Measurements from ENCODE around the gene FGG.
"Not testable (repeated sequence)": the region's sequence is repeated elsewhere in the genome, so short reads cannot be mapped to it uniquely, and the experiment has no call there.

The FGG gene

GRCh38 chr4:154610582-154610981, 1.9 kb downstream of the FGG start:
- DNase-seq (ENCODE audit: low read depth), result no peak

DNA sequence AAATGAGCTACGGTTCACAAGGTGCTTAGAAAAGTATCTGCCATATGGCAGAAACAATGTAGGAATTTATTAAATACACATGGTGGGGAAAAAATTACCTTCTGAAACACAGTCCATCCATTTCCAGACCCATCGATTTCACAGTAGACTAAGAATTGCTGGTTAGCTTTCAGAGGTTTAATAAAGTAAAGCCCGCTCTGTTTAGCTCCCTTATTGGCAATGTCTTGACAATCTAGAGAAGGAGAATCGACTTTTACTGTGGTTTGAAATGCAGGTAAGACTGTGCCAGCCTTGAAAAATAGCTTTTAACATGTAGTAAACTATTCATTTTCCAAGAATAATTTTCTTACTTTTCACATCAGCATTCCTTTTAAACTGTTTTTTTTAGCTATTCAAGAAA, 2.9 kb downstream of the FGG start:
- DNase-seq (ENCODE audit: low read depth), result no peak

DNA sequence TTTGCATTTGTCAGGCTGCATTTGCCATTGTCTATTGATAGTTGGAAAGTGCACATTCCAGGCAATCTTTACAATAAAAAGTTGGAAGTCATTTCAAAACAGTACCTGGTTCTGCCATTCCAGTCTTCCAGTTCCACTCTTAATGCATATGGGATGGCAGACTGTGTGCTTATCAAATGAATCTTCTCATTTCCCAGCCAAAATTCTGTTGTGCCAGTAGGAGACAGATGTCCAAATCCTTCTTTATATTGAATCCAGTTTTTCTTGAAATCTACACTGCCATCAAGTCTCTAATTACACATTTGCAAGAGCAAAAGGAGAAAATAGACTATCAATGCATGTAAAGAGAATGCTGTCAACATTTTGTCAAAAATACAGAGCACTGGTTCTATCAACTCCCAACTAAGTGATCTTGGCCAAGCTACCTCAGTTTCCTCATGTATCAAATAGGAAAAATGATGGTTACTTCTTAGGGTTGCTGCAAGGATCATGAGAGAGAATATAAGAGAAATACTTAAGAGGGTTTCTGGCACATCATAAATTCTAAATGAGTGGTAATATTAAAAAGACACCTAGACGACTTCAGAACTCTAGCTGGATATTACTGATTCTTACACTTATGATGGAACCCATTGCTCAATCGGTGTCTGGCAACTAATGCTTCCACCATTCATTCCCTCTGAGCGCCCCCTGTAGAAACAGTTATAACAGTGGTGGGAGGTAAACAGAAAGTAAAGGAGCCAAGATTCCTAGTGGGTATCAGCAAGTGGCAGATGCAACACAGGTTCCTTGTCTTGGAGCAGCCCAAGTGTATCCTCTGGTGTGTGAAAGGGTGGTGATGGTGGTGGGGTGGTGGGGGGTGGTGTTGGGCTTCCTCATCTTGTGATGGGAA, 3.8 kb downstream of the FGG start:
- no peak for DNase-seq (ENCODE audit: low read depth)

- DNase-seq (ENCODE audit: low read depth), result no peak
Observed at GRCh38 chr4:154606728-154607723, 5.4 kb downstream of the FGG start.

DNA sequence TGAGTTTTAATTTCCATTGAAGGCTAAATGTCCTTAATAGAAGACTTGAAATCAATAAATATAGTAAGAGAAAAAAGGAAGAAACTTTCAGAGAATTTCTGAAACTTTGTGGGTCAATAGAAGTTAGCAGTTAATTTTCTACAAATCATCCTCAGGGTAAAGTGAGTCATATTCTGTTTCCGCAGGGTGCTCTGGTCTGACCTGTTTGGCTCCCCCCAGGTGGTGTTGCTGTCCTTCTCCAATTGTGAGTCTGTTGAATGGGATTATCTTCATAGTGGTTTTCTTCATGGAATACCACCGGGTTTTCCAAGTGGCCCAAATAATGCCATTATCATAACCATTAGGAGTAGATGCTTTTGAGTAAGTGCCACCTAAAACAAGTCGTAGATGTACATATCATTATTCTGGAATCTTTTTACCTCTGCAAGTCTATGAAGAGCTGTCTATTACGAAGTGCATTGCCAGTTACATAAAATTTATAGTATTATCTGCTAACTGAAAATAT, 7.7 kb downstream of the FGG start:
- no peak for DNase-seq (ENCODE audit: low read depth)

- DNase-seq (ENCODE audit: low read depth), result no peak
Observed at GRCh38 chr4:154603033-154603943, 9.2 kb downstream of the FGG start.

DNA sequence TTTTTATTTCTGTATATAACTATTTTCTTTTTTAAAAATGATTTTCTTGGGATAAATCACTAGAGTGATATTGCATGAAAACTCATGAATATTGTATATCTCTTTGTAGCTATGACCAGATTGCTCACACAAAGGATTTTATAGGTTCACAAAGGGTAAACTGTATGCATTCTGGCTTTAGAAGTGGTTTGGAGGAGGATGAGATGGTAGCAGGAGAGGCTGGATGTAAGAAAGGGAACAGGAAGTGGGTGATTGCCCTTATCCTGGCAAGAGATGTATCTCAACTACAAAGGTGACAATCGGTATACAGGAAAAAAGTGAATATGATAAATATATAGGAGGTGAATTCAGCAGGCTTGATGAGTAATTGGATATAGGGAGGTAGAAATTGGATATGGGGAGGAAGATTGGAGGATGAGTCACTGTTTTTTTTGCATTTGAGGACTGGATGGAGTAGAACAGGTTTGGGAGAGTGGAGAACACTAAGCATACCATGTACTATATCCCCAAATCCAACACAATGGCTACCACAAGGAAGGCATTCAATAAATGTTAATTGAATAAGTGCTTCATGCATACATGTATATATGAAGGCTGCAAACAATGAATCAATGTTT, 9.9 kb downstream of the FGG start:
- no peak for DNase-seq (ENCODE audit: low read depth)

DNA sequence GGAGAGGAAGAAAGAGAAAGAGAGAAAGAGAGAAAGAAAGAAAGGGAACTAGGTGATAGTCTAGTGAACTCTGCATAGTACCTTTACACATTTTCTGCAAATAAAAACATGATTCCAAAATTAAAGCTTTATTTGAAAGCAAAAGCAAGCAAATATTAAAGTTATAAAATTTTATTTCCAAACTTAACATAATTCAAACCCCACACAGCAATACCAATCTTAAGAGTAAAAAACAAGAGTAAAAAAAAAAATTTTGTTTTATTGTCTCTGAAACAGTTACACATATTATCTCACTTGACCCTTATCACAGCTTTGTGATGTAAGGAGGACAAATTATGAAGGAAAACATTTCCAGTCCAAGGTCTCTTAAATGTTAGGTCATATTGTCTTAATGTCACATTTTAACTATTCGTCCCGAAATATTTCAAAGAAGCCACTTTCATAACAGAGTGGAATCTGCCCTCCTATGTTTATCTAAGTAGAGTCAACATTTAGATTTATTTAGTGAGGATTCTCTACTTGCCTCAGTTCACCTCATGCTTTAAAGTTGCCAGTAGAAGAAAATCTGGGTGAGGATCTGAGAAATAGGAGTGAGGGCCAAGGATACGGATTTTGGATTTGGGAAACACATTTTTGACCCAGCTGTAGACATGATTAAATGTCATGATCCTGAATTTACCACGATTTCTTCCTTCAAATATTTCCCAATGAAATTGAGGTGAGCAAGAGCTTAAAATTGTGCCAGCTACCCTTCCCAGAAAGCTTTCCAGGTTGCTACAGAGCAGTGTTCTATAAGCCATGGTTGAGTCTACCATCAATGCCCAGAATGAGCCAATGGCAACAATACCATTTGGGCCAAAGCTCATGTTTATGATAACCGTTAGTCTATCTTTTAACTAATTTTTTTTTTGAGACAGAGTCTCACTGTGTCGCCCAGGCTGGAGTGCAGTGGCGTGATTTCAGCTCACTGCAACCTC, 14.4 kb downstream of the FGG start:
- no peak for DNase-seq (ENCODE audit: low read depth)

DNA sequence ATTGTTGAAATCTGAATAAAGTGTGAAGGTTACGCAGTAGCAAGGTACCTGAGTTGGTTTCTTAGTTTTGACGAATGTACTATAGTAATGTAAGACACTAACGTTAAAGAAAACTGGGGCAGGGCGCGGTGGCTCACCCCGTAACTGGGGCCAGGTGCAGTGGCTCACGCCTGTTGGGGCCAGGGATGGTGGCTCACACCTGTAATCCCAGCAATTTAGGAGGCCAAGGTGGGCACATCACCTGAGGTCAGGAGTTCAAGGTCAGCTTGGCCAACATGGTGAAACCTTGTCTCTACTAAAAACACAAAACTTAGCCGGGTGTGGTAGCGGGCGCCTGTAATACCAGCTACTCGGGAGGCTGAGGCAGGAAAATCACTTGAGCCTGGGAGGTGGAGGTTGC, 15.2 kb downstream of the FGG start:
- not testable (repeated sequence) for DNase-seq (ENCODE audit: low read depth)

GRCh38 chr4:154595807-154596206, 16.6 kb downstream of the FGG start:
- DNase-seq (ENCODE audit: low read depth), result no peak

DNA sequence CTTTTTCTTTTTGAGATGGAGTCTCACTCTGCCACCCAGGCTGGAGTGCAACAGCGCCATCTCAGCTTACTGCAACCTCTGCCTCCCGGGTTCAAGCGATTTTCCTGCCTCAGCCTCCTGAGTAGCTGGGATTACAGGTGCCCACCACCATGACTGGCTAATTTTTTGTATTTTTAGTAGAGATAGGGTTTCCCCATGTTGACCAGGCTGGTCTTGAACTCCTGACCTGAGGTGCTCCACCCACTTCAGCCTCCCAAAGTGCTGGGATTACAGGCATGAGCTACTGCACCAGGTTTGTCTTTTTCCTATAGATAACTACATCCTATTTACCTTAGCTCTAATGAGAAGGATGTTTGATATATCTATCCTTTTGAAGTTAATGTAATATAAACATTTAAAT, 18.1 kb downstream of the FGG start:
- DNase-seq (ENCODE audit: low read depth), result not testable (repeated sequence)

GRCh38 chr4:154593868-154594267, 18.6 kb downstream of the FGG start:
- no peak for DNase-seq (ENCODE audit: low read depth)

DNA sequence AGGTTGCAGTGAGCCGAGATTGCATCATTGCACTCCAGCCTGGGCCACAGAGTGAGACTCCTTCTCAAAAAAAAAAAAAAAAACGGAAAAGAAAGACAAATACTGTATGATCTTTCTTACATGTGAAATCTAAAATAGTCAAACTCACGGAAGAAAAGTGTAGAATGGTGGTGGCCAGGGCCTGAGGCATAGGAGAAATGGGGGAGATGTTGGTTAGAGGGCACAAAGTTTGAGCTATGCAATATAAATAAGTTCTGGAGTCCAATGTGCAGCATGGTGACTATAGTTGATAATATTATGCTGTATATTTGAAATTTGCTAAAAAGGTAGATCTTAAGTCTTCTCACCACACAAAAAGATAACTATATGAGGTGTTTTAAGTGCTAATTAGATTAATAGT, 20.6 kb downstream of the FGG start:
- DNase-seq (ENCODE audit: low read depth), result no peak

DNA sequence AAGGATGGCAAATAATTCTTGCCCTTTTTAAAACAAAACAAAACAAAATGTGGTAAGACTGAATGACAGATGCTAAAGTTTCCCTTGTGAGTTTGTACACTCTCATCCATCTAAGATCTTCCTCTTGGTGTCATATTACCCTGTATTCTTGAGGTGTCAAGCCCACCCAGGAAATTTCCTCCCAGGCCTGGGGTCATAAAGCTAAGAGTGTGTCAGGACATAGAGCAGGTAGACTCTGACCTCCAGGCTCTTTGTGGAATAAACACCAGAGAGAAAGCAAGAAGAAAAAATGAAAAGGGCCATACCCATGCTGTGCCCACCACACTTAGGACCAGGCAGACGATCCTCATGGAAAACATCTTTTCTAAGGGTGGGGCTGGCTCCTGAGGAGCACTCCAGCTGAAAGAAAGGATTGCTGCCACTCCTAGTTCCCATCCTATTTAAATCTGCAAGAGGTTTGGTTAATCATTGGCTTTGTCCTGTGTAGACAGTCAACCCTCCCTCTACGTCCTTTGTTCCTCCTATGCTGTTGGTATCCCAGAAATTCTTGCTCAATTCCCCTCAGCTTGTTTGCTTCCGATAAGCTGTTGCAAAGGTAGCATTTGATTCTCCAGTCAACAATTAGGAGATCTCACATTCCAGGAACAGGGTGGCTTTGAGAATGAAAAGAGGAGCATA, 22.0 kb downstream of the FGG start, which contains the start of gene FGA:
Gene FGA (minus strand): TSS at position 414 of the 678 bp plus-strand sequence. CDS start 55 bp downstream, at position 359.
- no peak for DNase-seq (ENCODE audit: low read depth)

- DNase-seq (ENCODE audit: low read depth), result no peak
Observed at GRCh38 chr4:154589296-154590197, 22.9 kb downstream of the FGG start.

DNA sequence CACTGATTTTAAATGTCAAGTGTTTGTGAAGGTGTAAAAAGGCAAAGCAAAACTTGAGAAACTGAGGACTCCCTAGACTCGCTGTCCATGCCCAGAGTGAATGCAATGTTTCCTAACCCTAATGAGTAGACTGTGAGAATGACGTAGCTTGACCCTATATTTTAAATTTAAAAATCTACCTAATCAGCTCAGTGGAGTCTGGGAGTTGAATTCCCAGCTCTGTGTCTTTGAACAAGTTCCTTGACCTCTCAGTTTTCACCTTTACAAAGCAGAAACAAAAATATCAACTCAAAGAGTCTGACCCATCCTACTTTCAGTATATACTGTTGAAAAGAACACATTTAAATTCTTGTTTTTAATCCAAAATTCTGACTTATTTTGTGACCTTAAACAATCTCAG, 24.3 kb downstream of the FGG start:
- DNase-seq (ENCODE audit: low read depth), result no peak

DNA sequence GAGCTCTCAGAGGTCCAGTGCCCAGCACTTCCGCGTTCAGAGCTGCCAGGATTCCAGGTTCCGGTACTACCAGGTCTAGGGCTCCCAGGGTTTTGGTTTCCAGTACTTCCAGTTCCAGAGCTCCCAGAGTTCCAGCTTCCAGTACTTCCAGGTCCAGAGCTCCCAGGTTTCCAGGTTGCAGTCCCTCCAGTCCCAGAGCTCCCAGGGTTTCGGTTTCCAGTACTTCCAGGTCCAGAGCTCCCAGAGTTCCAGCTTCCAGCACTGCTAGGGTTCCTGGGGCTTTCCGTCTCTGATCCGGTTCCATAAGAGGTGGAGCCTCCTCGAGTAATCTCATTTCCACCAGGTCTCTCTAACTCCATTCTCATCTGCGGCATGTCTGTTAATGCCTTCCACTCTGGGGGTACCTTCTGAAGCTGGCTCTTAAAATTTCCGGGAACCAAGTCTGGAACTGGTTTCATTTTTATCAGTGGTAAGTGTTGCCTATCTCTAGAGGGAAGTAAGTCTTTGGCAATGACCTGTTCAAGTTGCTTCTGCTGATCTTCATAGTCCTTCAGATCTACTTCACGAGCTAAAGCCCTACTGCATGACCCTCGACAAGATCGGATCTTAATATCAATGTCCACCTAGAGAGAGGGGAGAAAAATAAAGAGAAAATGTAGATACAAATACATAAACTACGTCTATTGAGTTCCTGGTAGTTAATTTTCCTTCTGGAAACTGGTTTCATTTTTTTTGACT, 26.0 kb downstream of the FGG start:
- no peak for DNase-seq (ENCODE audit: low read depth)

Measured in stimulated activated CD8-positive, alpha-beta memory T cell treated with anti-CD3 and anti-CD28 coated beads, Interleukin-12 subunit alpha, Interleukin-12 subunit beta, amount 100 ng/mL, for 1 hour (primary cell).